OCI-LY7 (cell line): ENCODE data around the gene STAT4. TPM values are rescaled to one million over a fixed set of nuclear protein-coding genes. Genes with fewer than 3 reads are reported as not detected.

Experiments
- BruUV-seq: library from RNA; stranded (reverse); fragments of 400-500 nt; replicated peaks from 2 replicates; lab custom pipeline; 2021; lab: Mats Ljungman, UMichigan
- CTCF ChIA-PET: fragments of 300-600 bp; sonication (Branson Sonifier 250); formaldehyde crosslinking; loops from one replicate; lab custom pipeline; 2022; ENCODE audit warnings: antibody characterized with exemption; ENCODE audit not compliant: unreplicated experiment; lab: Charles Lee
- POLR2A ChIA-PET: fragments of 300-600 bp; sonication (Branson Sonifier 250); formaldehyde crosslinking; loops from one replicate; lab custom pipeline; 2022; ENCODE audit warnings: antibody characterized with exemption; lab: Charles Lee
- DNase-seq: peaks from one replicate; pipeline ENCODE4 v3.0.0-alpha.2; 2015; ENCODE audit warnings: low spot score
- H2AFZ ChIP-seq: fragments of 200-600 bp; sonication (generic), shearing (Covaris generic); 2 replicates; pipeline ENCODE4 v1.6.1; 2014; ENCODE audit warnings: mild to moderate bottlenecking, antibody characterized with exemption, low read length, moderate library complexity
- H3K27ac ChIP-seq: fragments of 200-600 bp; sonication (generic); 2 replicates; pipeline ENCODE4 v1.5.1; 2014; ENCODE audit warnings: mixed run types, low read depth, mild to moderate bottlenecking, moderate library complexity, low read length, inconsistent platforms; ENCODE audit not compliant: poor library complexity, severe bottlenecking
- H3K36me3 ChIP-seq: fragments of 200-600 bp; sonication (generic); 2 replicates; pipeline ENCODE4 v1.6.1; 2014; ENCODE audit warnings: mild to moderate bottlenecking, antibody characterized with exemption, low read length, moderate library complexity, mixed read lengths; ENCODE audit not compliant: insufficient read depth
- H3K4me1 ChIP-seq: fragments of 200-600 bp; sonication (generic); 2 replicates; pipeline ENCODE4 v1.5.1; 2014; ENCODE audit warnings: mild to moderate bottlenecking, low read length; ENCODE audit not compliant: insufficient read depth, poor library complexity, severe bottlenecking
- H3K4me2 ChIP-seq: fragments of 200-600 bp; sonication (generic); 2 replicates; pipeline ENCODE4 v1.6.1; 2014; ENCODE audit warnings: mild to moderate bottlenecking, low read length
- H3K4me3 ChIP-seq: fragments of 200-600 bp; sonication (generic); 2 replicates; pipeline ENCODE4 v1.5.1; 2014; ENCODE audit warnings: mild to moderate bottlenecking, low read depth, low read length; ENCODE audit not compliant: poor library complexity, severe bottlenecking
- H3K79me2 ChIP-seq: fragments of 200-600 bp; sonication (generic); 2 replicates; pipeline ENCODE4 v1.6.1; 2016; ENCODE audit warnings: low read depth, mild to moderate bottlenecking, low read length, moderate library complexity, mixed read lengths; ENCODE audit not compliant: insufficient read depth
- H3K9me2 ChIP-seq: fragments of 200-600 bp; sonication (generic); 2 replicates; pipeline ENCODE4 v1.6.1; 2016; ENCODE audit warnings: mild to moderate bottlenecking, low read length, mixed read lengths; ENCODE audit not compliant: insufficient read depth
- H3K9me3 ChIP-seq: fragments of 200-600 bp; sonication (generic); 2 replicates; pipeline ENCODE4 v1.6.1; 2014; ENCODE audit warnings: mild to moderate bottlenecking, mixed run types, low read length, mixed read lengths
- H4K20me1 ChIP-seq: fragments of 200-600 bp; sonication (generic); 2 replicates; pipeline ENCODE4 v1.6.1; 2014; ENCODE audit warnings: mild to moderate bottlenecking, antibody characterized with exemption, low read length, moderate library complexity, mixed read lengths; ENCODE audit not compliant: insufficient read depth
- CTCF ChIP-seq: fragments of 200-600 bp; sonication (generic); conservative IDR thresholded peaks from 2 replicates; pipeline ENCODE4 v1.5.1; 2014; ENCODE audit warnings: mild to moderate bottlenecking, antibody characterized with exemption, low read length, moderate library complexity, mixed read lengths
- EZH2phosphoT487 ChIP-seq: fragments of 200-600 bp; sonication (generic); IDR thresholded peaks from 2 replicates; pipeline ENCODE4 v1.6.1; 2018; ENCODE audit warnings: low read depth, borderline replicate concordance, mild to moderate bottlenecking, mixed run types, antibody characterized with exemption, low read length, moderate library complexity, mixed read lengths
- intact Hi-C: fragments of 100-400 bp; cut with micrococcal nuclease; formaldehyde crosslinking; loops from one replicate; pipeline ENCODE4 v1.10.0; 2022; ENCODE audit not compliant: unreplicated experiment
- total RNA-seq, 2 experiments: library from RNA; depleted of rRNA in 1 of 2; stranded (reverse); fragments of >200 nt in 1 of 2; shearing (Covaris generic) in 1 of 2; gene quantifications; 2 replicates each; pipeline ENCODE4 v1.2.3, GENCODE V29; 2014 to 2022

Gene STAT4
- total RNA-seq, 2 experiments from 2014 or later, result not detected

- CTCF ChIA-PET, result no interaction called here
- no peaks in the 10 kb centered on the region for H4K20me1 ChIP-seq
- BruUV-seq, result no TSS peak
- POLR2A ChIA-PET, result interaction anchor here (0.5 to 1.8 kb wide), 5 partner anchors 11 to 1523 kb away, joined by 3 to 5 read pairs (median 4); no protein-coding TSS in a partner anchor
- DNase-seq, result no peak
- no peak overlapping the region for H2AFZ ChIP-seq
- no peaks in the 10 kb centered on the region for H3K9me3 ChIP-seq
- TF ChIP-seq EZH2phosphoT487 (no peak), CTCF (no peak)
- no peak overlapping the region for H3K4me3 ChIP-seq
- no peaks in the 10 kb centered on the region for H3K36me3 ChIP-seq
- H3K9me2 ChIP-seq, result no peaks in the 10 kb centered on the region
- intact Hi-C loops, result no loop called here
- no peaks in the 10 kb centered on the region for H3K79me2 ChIP-seq
- peaks cover 16% of the 10 kb centered on the region for H3K4me1 ChIP-seq
- no peak overlapping the region for H3K27ac ChIP-seq
- H3K4me2 ChIP-seq, result no peak overlapping the region
These were observed 127.5 kb downstream of the STAT4 start for GRCh38 chr2:191023235-191023679.

- H3K4me2 ChIP-seq, result peak overlapping the region; percentile 78
- H2AFZ ChIP-seq, result peak overlapping the region; percentile 63
- TF ChIP-seq CTCF (no peak), EZH2phosphoT487 (no peak)
- ChIA-PET POLR2A (interaction anchor here (0.6 to 1.6 kb wide), 3 partner anchors 8 to 135 kb away, joined by 3 to 5 read pairs (median 3); no protein-coding TSS in a partner anchor), CTCF (no interaction called here)
- no peaks in the 10 kb centered on the region for H3K9me2 ChIP-seq
- H3K4me1 ChIP-seq, result peaks cover 16% of the 10 kb centered on the region
- no TSS peak for BruUV-seq
- no peaks in the 10 kb centered on the region for H3K9me3 ChIP-seq
- no peak for DNase-seq
- peak overlapping the region; percentile 35 for H3K27ac ChIP-seq
- intact Hi-C loops, result loop anchor here (2.0 kb wide), 2 partner anchors 140 to 656 kb away; partner anchors contain the start of gene GLS
- H4K20me1 ChIP-seq, result no peaks in the 10 kb centered on the region
- no peaks in the 10 kb centered on the region for H3K36me3 ChIP-seq
- H3K79me2 ChIP-seq, result no peaks in the 10 kb centered on the region
- H3K4me3 ChIP-seq, result peak overlapping the region; percentile 69
These were observed 129.9 kb downstream of the STAT4 start for GRCh38 chr2:191020742-191021381.
